ENCODE data around the gene KCMF1.

Gene KCMF1

GRCh38 chr2:85078536-85078935 lies 107.6 kb downstream of the KCMF1 start:
- DNase-seq (ENCODE audit: low read depth), result no peak

GRCh38 chr2:85083092-85083491 lies 112.1 kb downstream of the KCMF1 start:
- DNase-seq (ENCODE audit: low read depth), result no peak

GRCh38 chr2:85085563-85085962 lies 114.6 kb downstream of the KCMF1 start:
- DNase-seq (ENCODE audit: low read depth), result no peak

- no peak for DNase-seq (ENCODE audit: low read depth)
Observed at GRCh38 chr2:85087541-85087940, 116.6 kb downstream of the KCMF1 start.

- DNase-seq (ENCODE audit: low read depth), result no peak
Observed at GRCh38 chr2:85088921-85089320, 118.0 kb downstream of the KCMF1 start.

GRCh38 chr2:85089585-85089984 lies 118.6 kb downstream of the KCMF1 start:
- no peak for DNase-seq (ENCODE audit: low read depth)

GRCh38 chr2:85091838-85092237 lies 120.9 kb downstream of the KCMF1 start:
- DNase-seq (ENCODE audit: low read depth), result no peak

- no peak for DNase-seq (ENCODE audit: low read depth)
Observed at GRCh38 chr2:85095094-85095493, 124.1 kb downstream of the KCMF1 start.

- no peak for DNase-seq (ENCODE audit: low read depth)
Observed at GRCh38 chr2:85096616-85097015, 125.7 kb downstream of the KCMF1 start.

- no peak for DNase-seq (ENCODE audit: low read depth)
Observed at GRCh38 chr2:85104228-85104627, 133.3 kb downstream of the KCMF1 start.

GRCh38 chr2:85106489-85107180 lies 135.7 kb downstream of the KCMF1 start:
- DNase-seq (ENCODE audit: low read depth), result no peak
